SU-DHL-6 (cell line): ENCODE data around the gene CASTOR2.

Experiments
- H2AFZ ChIP-seq: fragments of 200-600 bp; sonication (generic); 2 replicates; pipeline ENCODE4 v1.6.1; 2014; ENCODE audit warnings: low read depth, mild to moderate bottlenecking, moderate library complexity, mixed read lengths, antibody characterized with exemption, low read length; ENCODE audit not compliant: severe bottlenecking
- H3F3A ChIP-seq: fragments of 200-600 bp; shearing (Covaris generic); 2 replicates; pipeline ENCODE4 v1.6.0; 2016; ENCODE audit warnings: antibody characterized with exemption, mild to moderate bottlenecking; ENCODE audit not compliant: insufficient read depth
- H3K27ac ChIP-seq: fragments of 200-600 bp; sonication (generic); 2 replicates; pipeline ENCODE4 v1.5.1; 2016; ENCODE audit warnings: low read depth, mild to moderate bottlenecking, low read length, moderate library complexity, mixed read lengths
- H3K27me3 ChIP-seq: fragments of 200-600 bp; sonication (generic), shearing (Covaris generic); 2 replicates; pipeline ENCODE4 v1.6.0; 2014; ENCODE audit warnings: mild to moderate bottlenecking, low read length
- H3K36me3 ChIP-seq: fragments of 200-600 bp; sonication (generic); 2 replicates; pipeline ENCODE4 v1.6.1; 2014; ENCODE audit warnings: mild to moderate bottlenecking, low read length, mixed read lengths
- H3K4me2 ChIP-seq: fragments of 300-600, 200-600 bp; shearing (Covaris generic), sonication (generic); 2 replicates; pipeline ENCODE4 v1.6.0; 2014; ENCODE audit warnings: low read length, low read depth, mild to moderate bottlenecking; ENCODE audit not compliant: poor library complexity, severe bottlenecking
- H3K4me3 ChIP-seq: fragments of 200-600 bp; sonication (generic); 2 replicates; pipeline ENCODE4 v1.5.1; 2014; ENCODE audit warnings: antibody characterized with exemption, low read length, mild to moderate bottlenecking, mixed read lengths; ENCODE audit not compliant: insufficient read depth, poor library complexity, severe bottlenecking
- H3K79me2 ChIP-seq: fragments of 200-600 bp; sonication (generic); 2 replicates; pipeline ENCODE4 v1.6.1; 2014; ENCODE audit warnings: mild to moderate bottlenecking, low read length, moderate library complexity; ENCODE audit not compliant: insufficient read depth
- H3K9ac ChIP-seq: fragments of 200-600 bp; sonication (generic); 2 replicates; pipeline ENCODE4 v1.7.0; 2014; ENCODE audit warnings: mild to moderate bottlenecking, low read length
- H3K9me2 ChIP-seq: fragments of 200-600 bp; sonication (generic); replicated peaks from 2 replicates; pipeline ENCODE4 v1.6.1; 2014; ENCODE audit warnings: low read length; ENCODE audit not compliant: insufficient read depth
- H3K9me3 ChIP-seq: fragments of 200-600 bp; sonication (generic); 2 replicates; pipeline ENCODE4 v1.6.1; 2014; ENCODE audit warnings: low read length, mixed read lengths; ENCODE audit not compliant: insufficient read depth
- H4K20me1 ChIP-seq: fragments of 200-600 bp; sonication (generic); 2 replicates; pipeline ENCODE4 v1.6.1; 2014; ENCODE audit warnings: low read depth, mild to moderate bottlenecking, antibody characterized with exemption, low read length, moderate library complexity, mixed read lengths
- CTCF ChIP-seq: fragments of 200-600 bp; sonication (generic); IDR thresholded peaks from one replicate; pipeline ENCODE4 v1.5.1; 2017; ENCODE audit warnings: antibody characterized with exemption, mild to moderate bottlenecking, low read length, moderate library complexity; ENCODE audit not compliant: insufficient read depth, poor library complexity, severe bottlenecking
- EZH2phosphoT487 ChIP-seq: fragments of 200-600 bp; sonication (generic), shearing (Covaris generic); conservative IDR thresholded peaks from 2 replicates; pipeline ENCODE4 v1.6.1; 2018; ENCODE audit warnings: mild to moderate bottlenecking, antibody characterized with exemption, low read length, moderate library complexity, mixed read lengths

Gene CASTOR2

GRCh38 chr7:75018570-75019364, 54.3 kb downstream of the CASTOR2 start:
- Histone ChIP-seq H3K27me3 (no peaks in the 10 kb centered on the region), H2AFZ (no peak overlapping the region), H3F3A (no peaks in the 10 kb centered on the region), H3K4me3 (no peak overlapping the region), H3K27ac (no peak overlapping the region), H3K4me2 (no peak overlapping the region), H3K9me3 (no peaks in the 10 kb centered on the region), H3K79me2 (no peaks in the 10 kb centered on the region), H3K9me2 (no peaks in the 10 kb centered on the region), H3K36me3 (no peaks in the 10 kb centered on the region), H4K20me1 (no peaks in the 10 kb centered on the region), H3K9ac (no peak overlapping the region)
- no peak for TF ChIP-seq EZH2phosphoT487
- TF ChIP-seq CTCF, result no peak

- no peak overlapping the region for H3K4me3 ChIP-seq
- no peaks in the 10 kb centered on the region for H4K20me1 ChIP-seq
- H3K79me2 ChIP-seq, result no peaks in the 10 kb centered on the region
- TF ChIP-seq CTCF, result no peak
- no peak for TF ChIP-seq EZH2phosphoT487
- H2AFZ ChIP-seq, result no peak overlapping the region
- no peak overlapping the region for H3K27ac ChIP-seq
- no peaks in the 10 kb centered on the region for H3F3A ChIP-seq
- H3K9me3 ChIP-seq, result no peaks in the 10 kb centered on the region
- H3K9me2 ChIP-seq, result no peaks in the 10 kb centered on the region
- no peak overlapping the region for H3K9ac ChIP-seq
- H3K27me3 ChIP-seq, result no peaks in the 10 kb centered on the region
- no peaks in the 10 kb centered on the region for H3K36me3 ChIP-seq
- no peak overlapping the region for H3K4me2 ChIP-seq
These were observed 55.3 kb downstream of the CASTOR2 start for GRCh38 chr7:75019800-75020199.

GRCh38 chr7:75024922-75025321, 60.4 kb downstream of the CASTOR2 start:
- Histone ChIP-seq H3K36me3 (no peaks in the 10 kb centered on the region), H3K9me2 (no peaks in the 10 kb centered on the region), H3K27me3 (no peaks in the 10 kb centered on the region), H3K9me3 (no peaks in the 10 kb centered on the region), H3K9ac (no peak overlapping the region), H3F3A (no peaks in the 10 kb centered on the region), H2AFZ (no peak overlapping the region), H3K4me3 (no peak overlapping the region), H4K20me1 (no peaks in the 10 kb centered on the region), H3K4me2 (no peak overlapping the region), H3K79me2 (no peaks in the 10 kb centered on the region), H3K27ac (no peak overlapping the region)
- TF ChIP-seq EZH2phosphoT487, result no peak
- TF ChIP-seq CTCF, result no peak
